Ovary (tissue), 9 donors: ENCODE results near the gene SLC22A23. TPM values are rescaled to one million over a fixed set of nuclear protein-coding genes. Genes with fewer than 3 reads are reported as not detected.

Source experiments
- DNase-seq, 5 donors: peaks; one replicate each; pipeline ENCODE4 v3.0.0-alpha.2; 2019 to 2020
- H3K27ac ChIP-seq, 2 donors: fragments of 200-600 bp; one replicate each; pipeline versions ENCODE4 v1.5.1 to v1.8.0; 2019 to 2022
- H3K27me3 ChIP-seq: fragments of 200-600 bp; one replicate; pipeline ENCODE4 v1.8.0; 2022
- H3K36me3 ChIP-seq: fragments of 200-600 bp; sonication (generic); one replicate; pipeline ENCODE4 v1.5.1; 2019
- H3K4me1 ChIP-seq: one replicate; pipeline ENCODE4 v1.8.1; 2013; ENCODE audit warnings: mild to moderate bottlenecking, moderate library complexity; ENCODE audit not compliant: insufficient read depth
- H3K4me3 ChIP-seq: fragments of 200-600 bp; sonication (generic); one replicate; pipeline ENCODE4 v1.5.1; 2017
- H3K9me3 ChIP-seq, 2 donors: fragments of 200-600 bp in 1 of 2; sonication (generic) in 1 of 2; one replicate each; pipeline versions ENCODE4 v1.5.1 to v1.8.1; 2013 to 2019; ENCODE audit warnings: mild to moderate bottlenecking in 1 of 2, moderate library complexity in 1 of 2
- CTCF ChIP-seq, 3 donors: fragments of 450-650 bp in 2 of 3; fragments of 200-600 bp in 1 of 3; IDR thresholded peaks; one replicate each; pipeline versions ENCODE4 v1.5.1 to v1.8.0; 2016 to 2022; ENCODE audit warnings: antibody characterized with exemption in 3 of 3, mild to moderate bottlenecking in 1 of 3
- EP300 ChIP-seq: sonication (generic); formaldehyde crosslinking; IDR thresholded peaks from one replicate; pipeline ENCODE4 v1.6.1; 2017; ENCODE audit warnings: antibody characterized with exemption
- POLR2A ChIP-seq: fragments of 450-650 bp; IDR thresholded peaks from one replicate; pipeline ENCODE4 v1.6.1; 2017; ENCODE audit warnings: antibody characterized with exemption, mild to moderate bottlenecking, moderate library complexity
- WGBS, 3 donors: extraction: QIAGEN DNeasy Blood & Tissue Kit in 1 of 3; methylation state at CpG; one replicate each; pipeline versions ENCODE4 v1.1.5 to v1.1.7; 2013 to 2017; 5-methylcytosine and 5-hydroxymethylcytosine counted together
- intact Hi-C, 4 donors: fragments of 100-400 bp; cut with DNase I; formaldehyde crosslinking; loops; one replicate each; pipeline versions ENCODE4 v1.11.0 to v1.15.1; 2022 to 2023
- polyA plus RNA-seq, 2 donors: library from polyadenylated mRNA; stranded (reverse); fragments of 200-250 nt in 1 of 2; fragments of 350-450 nt in 1 of 2; fragmentation: Illumina TruSeq in 1 of 2; extraction: RNeasy Lipid Tissue Mini Kit (QIAGEN cat#74804) in 1 of 2; gene quantifications; one replicate each; pipeline ENCODE4 v1.2.3, GENCODE V29; 2013 to 2014
- total RNA-seq, 7 donors: library from RNA; depleted of rRNA in 2 of 7; stranded (reverse); fragments of >200 nt in 2 of 7; fragmentation: NEBNext Ultra II Directional in 3 of 7; extraction: Animal tissue kit (Norgen Biotek cat#: 25700) in 3 of 7; gene quantifications; one replicate each; pipeline versions ENCODE4 v1.1.0 to v1.2.4, GENCODE V29; 2016 to 2023
- donor health status: DM: no; HTN: no; CAD: no; lungs with moderate emphysema.
- donor health status: DM: no; HTN: no; CAD: no.
- donor health status: Bipolar disorder and iron deficiency.
- donor health status: DM: yes; HTN: yes; CAD: no.
- donor health status: DM: no; HTN: no; CAD: no.
- donor health status: DM: yes; HTN: yes; CAD: no.

The SLC22A23 gene
- total and polyA plus RNA-seq, 9 donors, result 2.3 to 31.0 (median 5.2) TPM

DNA sequence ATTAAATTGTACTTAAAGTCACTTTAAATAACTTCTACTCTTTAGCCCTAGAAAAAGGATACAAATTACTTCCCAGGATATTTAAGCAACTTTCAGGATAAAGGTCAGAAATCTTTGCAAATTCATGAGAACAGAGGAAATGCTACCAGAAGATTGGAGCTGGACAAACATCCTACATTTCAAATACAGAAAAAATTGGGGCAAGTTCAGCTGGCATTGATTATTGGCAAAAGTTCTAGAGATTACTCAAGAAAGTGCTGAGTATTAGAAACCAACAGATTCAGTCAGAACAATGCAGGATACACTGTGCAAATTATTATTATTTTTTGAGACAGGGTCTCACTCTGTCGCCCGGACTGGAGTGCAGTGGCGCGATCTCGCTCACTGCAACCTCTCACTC lies 6.0 kb downstream of the SLC22A23 start:
- no peaks in the 10 kb centered on the region for H3K9me3 ChIP-seq
- 93 to 95% (median 95%) methylated on average over 5 of the region's 5 CpGs for WGBS, 3 donors
- no peaks in the 10 kb centered on the region for H3K36me3 ChIP-seq
- peaks cover 6% of the 10 kb centered on the region for H3K4me1 ChIP-seq
- TF ChIP-seq POLR2A, result no peak
- no peak for TF ChIP-seq EP300
- TF ChIP-seq CTCF (IDR thresholded peaks at IDR 0.05), result no peak
- DNase-seq, result no peak
- H3K27me3 ChIP-seq, result no peaks in the 10 kb centered on the region
- H3K27ac ChIP-seq, result no peak overlapping the region
- intact Hi-C loops, result loop anchor here in 2 of 4 donors (10.0 kb wide), 3 partner anchors 166 to 274 kb away; no protein-coding TSS in a partner anchor
- H3K4me3 ChIP-seq, result no peak overlapping the region

DNA sequence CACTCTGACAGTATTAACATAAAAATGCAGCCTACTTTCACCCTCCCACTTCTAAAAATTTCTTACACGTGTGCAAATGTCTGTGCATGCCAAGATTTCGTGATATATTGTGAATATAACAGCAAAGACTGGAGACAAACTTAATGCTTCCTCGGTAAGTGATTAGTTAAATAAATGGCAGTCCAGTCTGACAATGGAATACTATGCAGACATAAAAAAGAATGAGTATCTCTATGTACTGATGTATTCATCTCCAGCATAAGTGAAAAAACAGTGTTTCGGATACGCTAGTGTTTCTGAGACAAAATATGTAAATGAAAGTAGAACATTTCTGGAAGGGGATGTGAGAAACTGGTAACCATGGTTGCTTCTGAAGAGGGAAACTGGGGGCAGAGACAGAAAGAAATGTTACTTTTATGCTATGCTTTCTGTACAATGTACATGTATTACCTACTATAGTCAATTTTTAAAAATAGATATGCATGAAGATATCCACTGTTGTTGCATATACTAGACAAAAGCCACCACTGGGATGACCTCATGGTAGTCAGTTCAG lies 7.0 kb downstream of the SLC22A23 start:
- H3K4me3 ChIP-seq, result no peak overlapping the region
- intact Hi-C loops, result loop anchor here in 2 of 4 donors (10.0 kb wide), 3 partner anchors 165 to 275 kb away; no protein-coding TSS in a partner anchor
- DNase-seq, result no peak
- H3K4me1 ChIP-seq, result no peaks in the 10 kb centered on the region
- no peak overlapping the region for H3K27ac ChIP-seq
- no peaks in the 10 kb centered on the region for H3K36me3 ChIP-seq
- WGBS, 3 donors, result 89 to 91% (median 90%) methylated on average over 5 of the region's 5 CpGs
- H3K27me3 ChIP-seq, result no peaks in the 10 kb centered on the region
- no peaks in the 10 kb centered on the region for H3K9me3 ChIP-seq
- TF ChIP-seq POLR2A (no peak), EP300 (no peak), CTCF (IDR thresholded peaks at IDR 0.05) (no peak)

- TF ChIP-seq POLR2A, result no peak
- TF ChIP-seq CTCF (IDR thresholded peaks at IDR 0.05), result no peak
- no peak for TF ChIP-seq EP300
- DNase-seq, result no peak
- 73 to 81% (median 76%) methylated on average over 2 of the region's 2 CpGs for WGBS, 3 donors
Observed at GRCh38 chr6:3449321-3449720, 7.5 kb downstream of the SLC22A23 start.

DNA sequence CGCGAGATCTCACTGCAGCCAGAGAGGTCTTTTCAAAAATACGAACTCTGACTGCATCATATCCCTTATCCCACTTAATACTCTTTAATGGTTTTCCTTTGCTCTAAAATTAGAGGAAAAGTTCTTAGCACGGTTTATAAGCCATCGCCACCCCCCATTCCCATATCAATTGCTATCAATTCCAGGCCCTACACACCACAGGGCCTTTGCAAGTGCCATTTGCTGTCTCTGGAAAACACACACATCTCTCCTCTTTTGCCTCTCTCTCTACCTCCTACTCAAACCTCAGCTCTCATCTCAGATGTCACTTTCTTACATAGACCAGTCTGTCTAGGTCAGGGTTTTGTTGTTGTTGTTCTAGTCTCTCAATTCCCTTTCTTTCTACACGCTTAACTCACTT lies 9.8 kb downstream of the SLC22A23 start:
- Histone ChIP-seq H3K27ac (no peak overlapping the region), H3K4me1 (no peaks in the 10 kb centered on the region), H3K9me3 (no peaks in the 10 kb centered on the region), H3K36me3 (no peaks in the 10 kb centered on the region), H3K27me3 (no peaks in the 10 kb centered on the region), H3K4me3 (no peak overlapping the region)
- no peak for TF ChIP-seq CTCF (IDR thresholded peaks at IDR 0.05)
- TF ChIP-seq POLR2A, result no peak
- no peak for TF ChIP-seq EP300
- WGBS, 3 donors, result 91 to 96% (median 93%) methylated on average over 6 of the region's 6 CpGs
- intact Hi-C loops, result no loop called here
- no peak for DNase-seq

More at GRCh38 chr6:3449321-3449720, 7.5 kb downstream of the SLC22A23 start:
- Histone ChIP-seq H3K4me1 (no peaks in the 10 kb centered on the region), H3K27ac (no peak overlapping the region), H3K4me3 (no peak overlapping the region), H3K27me3 (no peaks in the 10 kb centered on the region), H3K36me3 (no peaks in the 10 kb centered on the region), H3K9me3 (no peaks in the 10 kb centered on the region)
- intact Hi-C loops, result no loop called here
